ENCODE data around the gene COL23A1.
A peak's percentile ranks its signal among the peaks of the same experiment; 100 is the strongest.
"Not testable (repeated sequence)": the region's sequence is repeated elsewhere in the genome, so short reads cannot be mapped to it uniquely, and the experiment has no call there.

COL23A1 gene

GRCh38 chr5:178201927-178202235 is 388.3 kb downstream of the COL23A1 start:
- no peak for TF ChIP-seq CTCF (IDR thresholded peaks at IDR 0.05; ENCODE audit: unreplicated experiment in 3 of 3)
- Mint-ChIP-seq H3K27me3 (ENCODE audit: low read depth) (peaks cover 6% of the 10 kb centered on the region), H3K9me3 (no peaks in the 10 kb centered on the region), H3K36me3 (ENCODE audit: low read depth) (peaks cover 19% of the 10 kb centered on the region), H3K4me1 (peaks cover 25% of the 10 kb centered on the region), H3K4me3 (peak overlapping the region; percentile 33 to 78 (median 73)), H3K27ac (peak overlapping the region in 1 of 3 experiments; percentile 74)

- H3K4me3 Mint-ChIP-seq = peak overlapping the region; percentile 33 to 78 (median 73)
- peaks cover 20% of the 10 kb centered on the region for H3K4me1 Mint-ChIP-seq
- H3K27me3 Mint-ChIP-seq (ENCODE audit: low read depth) = peaks cover 7% of the 10 kb centered on the region
Measured at GRCh38 chr5:178201221-178201926, 388.8 kb downstream of the COL23A1 start.

GRCh38 chr5:178199581-178200434 is 390.4 kb downstream of the COL23A1 start:
- H3K4me1 Mint-ChIP-seq = peaks cover 10% of the 10 kb centered on the region
- TF ChIP-seq CTCF (IDR thresholded peaks at IDR 0.05; ENCODE audit: unreplicated experiment in 3 of 3) = no peak
- H3K27ac Mint-ChIP-seq = peak overlapping the region; percentile 1 to 27 (median 4)
- peaks cover 15% of the 10 kb centered on the region for H3K27me3 Mint-ChIP-seq (ENCODE audit: low read depth)
- no peaks in the 10 kb centered on the region for H3K9me3 Mint-ChIP-seq
- peak overlapping the region in 1 of 3 experiments; percentile 24 for H3K4me3 Mint-ChIP-seq
- H3K36me3 Mint-ChIP-seq (ENCODE audit: low read depth) = peaks cover 3% of the 10 kb centered on the region

More at GRCh38 chr5:178201221-178201926, 388.8 kb downstream of the COL23A1 start:
- no peak for TF ChIP-seq CTCF (IDR thresholded peaks at IDR 0.05; ENCODE audit: unreplicated experiment in 3 of 3)
- Mint-ChIP-seq H3K27ac (peak overlapping the region in 1 of 3 experiments; percentile 74), H3K36me3 (ENCODE audit: low read depth) (peaks cover 14% of the 10 kb centered on the region), H3K9me3 (no peaks in the 10 kb centered on the region)

- Mint-ChIP-seq H3K27me3 (ENCODE audit: low read depth) (peaks cover 18% of the 10 kb centered on the region), H3K27ac (no peak overlapping the region), H3K4me1 (peaks cover 6% of the 10 kb centered on the region), H3K36me3 (ENCODE audit: low read depth) (no peaks in the 10 kb centered on the region), H3K9me3 (no peaks in the 10 kb centered on the region), H3K4me3 (no peak overlapping the region)
- no peak for TF ChIP-seq CTCF (IDR thresholded peaks at IDR 0.05; ENCODE audit: unreplicated experiment in 3 of 3)
Measured at GRCh38 chr5:178198706-178199105, 391.5 kb downstream of the COL23A1 start.

- H3K9me3 Mint-ChIP-seq; H3K27ac Mint-ChIP-seq; H3K36me3 Mint-ChIP-seq (ENCODE audit: low read depth); H3K4me1 Mint-ChIP-seq; H3K4me3 Mint-ChIP-seq: not testable (repeated sequence)
- peaks cover 18% of the 10 kb centered on the region for H3K27me3 Mint-ChIP-seq (ENCODE audit: low read depth)
Measured at GRCh38 chr5:178198151-178198550, 392.0 kb downstream of the COL23A1 start.

- TF ChIP-seq CTCF (IDR thresholded peaks at IDR 0.05; ENCODE audit: unreplicated experiment in 3 of 3) = peak in 1 of 3 experiments; percentile 13
Measured at GRCh38 chr5:178196986-178197385, 393.2 kb downstream of the COL23A1 start.

More at GRCh38 chr5:178196986-178197385, 393.2 kb downstream of the COL23A1 start:
- H3K9me3 Mint-ChIP-seq = peaks cover 5% of the 10 kb centered on the region
- no peaks in the 10 kb centered on the region for H3K36me3 Mint-ChIP-seq (ENCODE audit: low read depth)
- peaks cover 10% of the 10 kb centered on the region for H3K4me1 Mint-ChIP-seq
- H3K27ac Mint-ChIP-seq = no peak overlapping the region
- H3K27me3 Mint-ChIP-seq (ENCODE audit: low read depth) = peaks cover 18% of the 10 kb centered on the region
- H3K4me3 Mint-ChIP-seq = no peak overlapping the region

Measured in nephron (organoid).